Caco-2 (cell line): ENCODE measurements around the gene LYPD1. TPM values are rescaled to one million over a fixed set of nuclear protein-coding genes. Genes with fewer than 3 reads are reported as not detected.

ENCODE experiments used
- BruUV-seq: library from RNA; stranded (reverse); fragments of 400-500 nt; replicated peaks from 2 replicates; lab custom pipeline; 2021; lab: Mats Ljungman, UMichigan
- CTCF ChIA-PET: fragments of 300-600 bp; sonication (Branson Sonifier 250); formaldehyde crosslinking; loops from one replicate; lab custom pipeline; 2022; ENCODE audit warnings: antibody characterized with exemption; lab: Charles Lee
- POLR2A ChIA-PET: fragments of 300-600 bp; sonication (Branson Sonifier 250); formaldehyde crosslinking; loops from one replicate; lab custom pipeline; 2022; ENCODE audit warnings: antibody characterized with exemption; lab: Charles Lee
- DNase-seq, 2 experiments: peaks; one replicate each; pipeline versions ENCODE4 v3.0.0 to v3.0.0-alpha.2; 2020 to 2022
- H3K27me3 ChIP-seq: replicated peaks from 2 replicates; pipeline ENCODE4 v1.6.0; 2011; ENCODE audit warnings: low read length; ENCODE audit not compliant: control insufficient read depth, insufficient read depth
- H3K36me3 ChIP-seq: 2 replicates; pipeline ENCODE4 v1.5.1; 2011; ENCODE audit warnings: low read length; ENCODE audit not compliant: control insufficient read depth, insufficient read depth
- H3K4me1 ChIP-seq: fragments of 250-450 bp; sonication (Bioruptor Pico); 2 replicates; pipeline ENCODE4 v1.5.1; 2020; ENCODE audit warnings: mild to moderate bottlenecking
- H3K4me3 ChIP-seq: 2 replicates; pipeline ENCODE4 v1.5.1; 2011; ENCODE audit warnings: low read depth, mild to moderate bottlenecking, control low read depth, low read length
- H3K9me3 ChIP-seq: fragments of 250-450 bp; sonication (Bioruptor Pico); 2 replicates; pipeline ENCODE4 v1.5.1; 2020; ENCODE audit warnings: mild to moderate bottlenecking, moderate library complexity
- H3K27ac Mint-ChIP-seq: one replicate; pipeline ENCODE4 v1.8.0; 2022; ENCODE audit warnings: mixed read lengths; ENCODE audit not compliant: unreplicated experiment
- H3K27me3 Mint-ChIP-seq: one replicate; pipeline ENCODE4 v1.8.0; 2022; ENCODE audit warnings: mixed read lengths; ENCODE audit not compliant: insufficient read depth, unreplicated experiment
- H3K36me3 Mint-ChIP-seq: one replicate; pipeline ENCODE4 v1.8.0; 2022; ENCODE audit warnings: mild to moderate bottlenecking, mixed read lengths; ENCODE audit not compliant: insufficient read depth, unreplicated experiment
- H3K4me1 Mint-ChIP-seq: one replicate; pipeline ENCODE4 v1.8.0; 2022; ENCODE audit warnings: low read depth, mixed read lengths; ENCODE audit not compliant: unreplicated experiment
- H3K4me3 Mint-ChIP-seq: one replicate; pipeline ENCODE4 v1.8.0; 2022; ENCODE audit warnings: mild to moderate bottlenecking, moderate library complexity, mixed read lengths; ENCODE audit not compliant: unreplicated experiment
- H3K9me3 Mint-ChIP-seq: one replicate; pipeline ENCODE4 v1.8.0; 2022; ENCODE audit warnings: mixed read lengths; ENCODE audit not compliant: unreplicated experiment
- intact Hi-C: fragments of 100-400 bp; cut with micrococcal nuclease; formaldehyde crosslinking; loops from one replicate; pipeline ENCODE4 v1.10.0; 2022; ENCODE audit not compliant: unreplicated experiment
- total RNA-seq: library from RNA; stranded (reverse); gene quantifications from 2 replicates; pipeline ENCODE4 v1.2.3, GENCODE V29; 2022
- TF ChIP-seq, protein P1 (sequence below), 2 experiments: fragments of 200-600 bp in 1 of 2; IDR thresholded peaks; 1 replicate in 1 of 2; 2 replicates in 1 of 2; pipeline versions ENCODE4 v1.5.1 to v1.8.0; 2011 to 2022; ENCODE audit warnings: antibody characterized with exemption in 1 of 2, control low read depth in 1 of 2, inconsistent platforms in 1 of 2, low read depth in 1 of 2, low read length in 1 of 2, mild to moderate bottlenecking in 1 of 2, moderate library complexity in 1 of 2; ENCODE audit not compliant: insufficient read depth in 1 of 2, severe bottlenecking in 1 of 2, unreplicated experiment in 1 of 2

LYPD1 gene
- total RNA-seq, 1 experiment from 2014 or later, result 15.8 TPM

DNA sequence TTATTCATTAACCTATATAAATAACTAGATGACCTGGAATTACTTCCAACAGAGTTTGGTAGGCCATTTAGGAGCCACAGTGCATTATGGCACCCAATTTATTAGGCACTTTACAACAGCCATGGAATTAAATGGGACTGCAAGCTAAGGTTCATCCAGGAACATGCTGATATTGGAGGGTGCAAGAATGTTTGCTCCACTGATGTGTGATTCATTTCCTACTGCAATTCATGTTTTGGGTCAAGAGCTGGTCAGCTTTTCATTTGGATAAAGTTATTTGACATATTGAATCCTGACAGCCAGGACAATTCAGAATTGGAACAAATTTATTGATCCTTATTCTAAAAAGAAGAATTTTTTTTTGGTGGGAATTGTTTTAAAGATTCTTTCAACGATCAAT is 11.8 kb upstream of the LYPD1 start:
- intact Hi-C loops, result no loop called here
- no peak overlapping the region for H3K4me3 Mint-ChIP-seq
- H3K9me3 Mint-ChIP-seq, result no peaks in the 10 kb centered on the region
- Histone ChIP-seq H3K4me3 (no peak overlapping the region), H3K27me3 (no peaks in the 10 kb centered on the region), H3K4me1 (peaks cover 2% of the 10 kb centered on the region; the same call in 1 of the 2 replicates), H3K36me3 (no peaks in the 10 kb centered on the region), H3K9me3 (no peaks in the 10 kb centered on the region)
- BruUV-seq, result no TSS peak
- POLR2A ChIA-PET, result no interaction called here
- TF ChIP-seq, protein P1, sequence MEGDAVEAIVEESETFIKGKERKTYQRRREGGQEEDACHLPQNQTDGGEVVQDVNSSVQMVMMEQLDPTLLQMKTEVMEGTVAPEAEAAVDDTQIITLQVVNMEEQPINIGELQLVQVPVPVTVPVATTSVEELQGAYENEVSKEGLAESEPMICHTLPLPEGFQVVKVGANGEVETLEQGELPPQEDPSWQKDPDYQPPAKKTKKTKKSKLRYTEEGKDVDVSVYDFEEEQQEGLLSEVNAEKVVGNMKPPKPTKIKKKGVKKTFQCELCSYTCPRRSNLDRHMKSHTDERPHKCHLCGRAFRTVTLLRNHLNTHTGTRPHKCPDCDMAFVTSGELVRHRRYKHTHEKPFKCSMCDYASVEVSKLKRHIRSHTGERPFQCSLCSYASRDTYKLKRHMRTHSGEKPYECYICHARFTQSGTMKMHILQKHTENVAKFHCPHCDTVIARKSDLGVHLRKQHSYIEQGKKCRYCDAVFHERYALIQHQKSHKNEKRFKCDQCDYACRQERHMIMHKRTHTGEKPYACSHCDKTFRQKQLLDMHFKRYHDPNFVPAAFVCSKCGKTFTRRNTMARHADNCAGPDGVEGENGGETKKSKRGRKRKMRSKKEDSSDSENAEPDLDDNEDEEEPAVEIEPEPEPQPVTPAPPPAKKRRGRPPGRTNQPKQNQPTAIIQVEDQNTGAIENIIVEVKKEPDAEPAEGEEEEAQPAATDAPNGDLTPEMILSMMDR (IDR thresholded peaks at IDR 0.05; ENCODE audit: insufficient read depth in 1 of 2, low read depth in 1 of 2, low read length in 1 of 2, severe bottlenecking in 1 of 2, unreplicated experiment in 1 of 2), result no peak
- no peaks in the 10 kb centered on the region for H3K36me3 Mint-ChIP-seq
- CTCF ChIA-PET, result no interaction called here
- DNase-seq, result no peak
- no peaks in the 10 kb centered on the region for H3K4me1 Mint-ChIP-seq
- H3K27me3 Mint-ChIP-seq, result peaks cover 5% of the 10 kb centered on the region
- H3K27ac Mint-ChIP-seq, result no peak overlapping the region

DNA sequence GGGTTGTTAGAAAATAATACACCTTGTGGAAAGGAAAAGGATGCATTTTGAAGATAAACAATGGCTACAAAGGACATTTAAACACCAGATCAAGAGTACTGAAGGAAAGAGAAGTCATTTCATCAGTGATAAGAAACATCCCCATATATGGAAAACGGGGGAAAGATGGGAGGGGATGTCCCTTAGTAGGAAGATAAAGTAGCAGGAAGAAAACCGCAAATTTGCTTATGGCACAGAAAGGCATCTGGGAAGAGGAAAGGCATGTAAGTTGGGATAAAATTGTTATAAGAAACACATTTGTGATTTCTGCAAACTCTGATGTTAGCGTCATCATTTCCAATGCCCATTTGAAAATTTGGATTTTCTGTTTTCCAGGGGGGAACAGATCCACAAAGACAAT is 10.5 kb upstream of the LYPD1 start:
- intact Hi-C loops, result no loop called here
- no peaks in the 10 kb centered on the region for H3K36me3 ChIP-seq
- BruUV-seq, result no TSS peak
- peaks cover 5% of the 10 kb centered on the region; the same call in 1 of the 2 replicates for H3K4me1 ChIP-seq
- DNase-seq, result no peak
- POLR2A ChIA-PET, result no interaction called here
- H3K27me3 ChIP-seq, result no peaks in the 10 kb centered on the region
- no peaks in the 10 kb centered on the region for H3K36me3 Mint-ChIP-seq
- H3K4me3 ChIP-seq, result no peak overlapping the region
- no peaks in the 10 kb centered on the region for H3K9me3 ChIP-seq
- TF ChIP-seq, protein P1 (IDR thresholded peaks at IDR 0.05; ENCODE audit: insufficient read depth in 1 of 2, low read depth in 1 of 2, low read length in 1 of 2, severe bottlenecking in 1 of 2, unreplicated experiment in 1 of 2), result no peak
- H3K4me1 Mint-ChIP-seq, result no peaks in the 10 kb centered on the region
- H3K9me3 Mint-ChIP-seq, result no peaks in the 10 kb centered on the region
- no peak overlapping the region for H3K4me3 Mint-ChIP-seq
- H3K27me3 Mint-ChIP-seq, result peaks cover 5% of the 10 kb centered on the region
- CTCF ChIA-PET, result no interaction called here
- H3K27ac Mint-ChIP-seq, result no peak overlapping the region

DNA sequence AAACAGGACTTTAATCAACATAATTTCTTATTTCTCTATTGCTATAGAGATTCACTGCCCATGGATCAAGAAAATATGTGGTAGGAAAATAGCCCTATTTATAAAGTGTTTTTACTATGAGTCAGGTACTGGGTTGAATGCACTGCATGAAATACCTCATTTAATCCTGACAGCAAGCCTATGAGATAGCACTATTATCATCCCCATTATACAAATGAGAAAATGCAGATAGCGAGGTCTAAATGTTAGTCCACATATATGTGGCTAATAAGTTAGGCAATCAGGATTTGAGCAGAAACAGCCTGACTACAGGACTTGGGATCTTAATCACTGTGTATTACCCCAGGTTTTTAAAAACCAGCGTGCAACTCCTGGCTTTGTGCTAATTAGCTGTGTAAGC is 8.5 kb upstream of the LYPD1 start:
- H3K27ac Mint-ChIP-seq, result no peak overlapping the region
- H3K27me3 ChIP-seq, result no peaks in the 10 kb centered on the region
- no TSS peak for BruUV-seq
- intact Hi-C loops, result loop anchor here (10.0 kb wide), 1 partner anchor 116 kb away; no protein-coding TSS in a partner anchor
- H3K9me3 Mint-ChIP-seq, result no peaks in the 10 kb centered on the region
- H3K4me1 ChIP-seq, result peaks cover 5% of the 10 kb centered on the region; the same call in 1 of the 2 replicates
- TF ChIP-seq, protein P1 (IDR thresholded peaks at IDR 0.05; ENCODE audit: insufficient read depth in 1 of 2, low read depth in 1 of 2, low read length in 1 of 2, severe bottlenecking in 1 of 2, unreplicated experiment in 1 of 2), result no peak
- no peak overlapping the region for H3K4me3 Mint-ChIP-seq
- H3K4me1 Mint-ChIP-seq, result no peaks in the 10 kb centered on the region
- H3K27me3 Mint-ChIP-seq, result peaks cover 5% of the 10 kb centered on the region
- H3K9me3 ChIP-seq, result no peaks in the 10 kb centered on the region
- no peaks in the 10 kb centered on the region for H3K36me3 Mint-ChIP-seq
- H3K36me3 ChIP-seq, result no peaks in the 10 kb centered on the region
- DNase-seq, result no peak
- ChIA-PET POLR2A (no interaction called here), CTCF (no interaction called here)
- no peak overlapping the region for H3K4me3 ChIP-seq
